Fibroblast of gingiva (primary cell): ENCODE results near the gene CBFA2T3.
A peak's percentile ranks its signal among the peaks of the same experiment; 100 is the strongest.
"Not testable (repeated sequence)": the region's sequence is repeated elsewhere in the genome, so short reads cannot be mapped to it uniquely, and the experiment has no call there.

Experiments
- DNase-seq: peaks from one replicate; pipeline ENCODE4 v3.0.0-alpha.2; 2011; ENCODE audit warnings: low read depth

CBFA2T3 gene

DNA sequence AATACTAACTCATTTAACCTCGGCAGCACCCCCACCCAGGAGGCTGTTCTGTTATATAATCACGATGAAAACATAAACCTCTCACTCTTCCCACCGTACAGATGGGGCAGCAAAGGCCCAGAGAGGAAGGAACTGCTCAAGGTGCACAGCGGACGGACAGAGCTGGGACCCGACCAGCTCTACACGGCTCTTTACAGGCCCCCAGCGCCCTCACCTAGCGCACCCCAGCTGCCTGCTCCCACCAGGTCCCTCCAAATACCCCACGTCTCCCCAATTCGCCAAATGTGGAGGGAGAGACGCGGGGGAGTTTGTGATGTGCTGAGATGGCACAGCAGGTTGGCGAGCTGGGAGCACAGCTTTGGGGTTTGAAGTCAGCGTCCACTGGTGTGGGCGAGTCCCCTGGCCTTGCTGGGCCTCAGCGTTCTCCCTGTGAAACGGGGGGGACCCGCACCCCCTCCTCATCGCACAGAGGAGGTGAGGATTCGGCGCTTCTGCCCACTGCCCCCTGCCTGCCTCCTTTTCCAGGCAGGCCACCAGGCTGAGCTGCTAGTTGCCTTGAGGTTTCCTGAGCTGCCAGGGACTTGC lies 54.1 kb downstream of the CBFA2T3 start:
- DNase-seq, result no peak

GRCh38 chr16:88922114-88922825 lies 54.7 kb downstream of the CBFA2T3 start:
- DNase-seq, result peak; percentile 74

DNA sequence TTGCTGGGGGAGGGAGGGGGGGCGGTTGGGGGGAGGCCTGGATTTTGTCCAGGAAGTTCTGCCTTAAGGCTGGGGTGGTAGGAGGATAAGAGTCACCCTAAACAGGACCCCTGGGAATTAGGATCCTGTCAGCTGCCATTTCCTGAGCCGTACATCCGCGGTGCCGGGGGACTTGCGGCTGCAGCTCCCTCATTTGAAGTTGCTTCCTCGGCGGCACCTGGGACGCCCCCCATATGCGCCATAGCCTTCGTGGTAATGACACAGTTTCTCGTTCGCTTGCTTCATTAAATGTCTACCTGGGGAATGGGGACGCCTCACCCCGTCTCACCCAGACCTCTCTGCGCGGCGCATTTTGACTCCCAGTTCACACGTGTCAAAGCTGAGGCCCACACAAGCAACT lies 55.4 kb downstream of the CBFA2T3 start:
- no peak for DNase-seq

DNA sequence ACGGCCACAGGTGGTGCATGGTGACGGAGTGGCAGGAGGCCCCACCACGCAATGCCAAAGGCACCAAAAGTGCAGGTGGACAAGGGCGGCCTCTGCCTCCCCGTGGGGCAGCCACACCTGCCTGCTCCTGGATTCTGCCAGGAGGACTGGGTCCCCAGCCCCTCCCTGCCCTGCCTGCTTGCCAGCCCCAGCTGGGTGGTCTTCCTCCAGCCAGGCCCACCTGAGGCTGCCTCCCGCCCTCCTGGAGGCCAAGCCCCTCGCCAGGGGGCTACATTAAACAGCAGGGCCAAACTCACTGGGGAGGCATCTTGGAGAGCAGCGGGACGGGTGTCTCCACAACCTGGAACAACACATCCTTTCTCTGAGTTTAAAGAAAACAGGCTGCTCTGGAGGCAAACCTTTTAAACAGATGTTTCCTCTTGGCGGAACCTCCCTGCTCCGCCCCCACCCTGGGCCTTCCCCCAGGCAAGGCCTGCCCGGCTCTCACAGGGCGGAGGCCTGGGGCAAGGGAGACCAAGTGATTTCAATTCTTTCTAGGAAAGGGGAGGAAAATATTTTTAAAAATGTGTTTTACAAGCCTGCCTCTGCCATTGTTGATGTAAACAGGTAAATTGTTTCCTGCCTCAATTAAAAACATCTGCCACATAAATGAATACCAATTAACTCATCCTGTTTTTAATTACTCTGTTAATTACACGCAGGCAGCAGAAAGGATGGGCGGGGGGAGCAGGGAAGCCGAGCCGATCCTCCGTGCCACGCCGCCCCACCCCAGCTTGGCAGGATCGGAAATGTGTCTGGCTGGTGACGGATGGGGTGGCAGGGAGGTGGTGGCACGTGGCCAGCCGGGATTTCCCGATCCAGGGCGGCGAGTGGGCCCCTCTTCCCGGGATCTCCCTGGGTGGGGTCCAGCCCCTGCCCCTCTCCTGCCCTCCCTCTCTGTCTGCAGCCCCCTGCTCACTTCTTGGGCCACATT lies 56.1 kb downstream of the CBFA2T3 start:
- peak; percentile 78 for DNase-seq

DNA sequence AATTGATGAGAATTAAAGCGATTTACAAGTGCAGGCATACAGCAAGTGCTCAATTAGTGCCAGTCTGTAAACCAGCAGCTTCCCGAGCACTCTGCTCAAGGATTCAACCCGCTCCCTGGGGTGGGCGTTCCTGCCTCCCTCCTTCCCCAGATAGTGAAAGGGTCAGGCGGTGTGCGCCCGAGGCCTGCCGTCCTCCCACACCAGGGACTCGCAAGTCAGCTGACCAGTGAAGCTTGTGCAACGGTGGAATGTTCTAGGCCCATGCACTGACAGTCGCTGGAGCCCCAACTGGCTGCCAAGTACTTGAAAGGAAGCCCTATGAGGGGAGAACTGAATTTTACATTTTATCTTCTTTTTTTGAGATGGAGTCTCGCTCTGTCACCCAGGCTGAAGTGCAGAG lies 57.1 kb downstream of the CBFA2T3 start:
- DNase-seq, result no peak

GRCh38 chr16:88918896-88919295 lies 58.1 kb downstream of the CBFA2T3 start:
- not testable (repeated sequence) for DNase-seq

- DNase-seq, result no peak
These were observed 58.9 kb downstream of the CBFA2T3 start for GRCh38 chr16:88917915-88918627.

DNA sequence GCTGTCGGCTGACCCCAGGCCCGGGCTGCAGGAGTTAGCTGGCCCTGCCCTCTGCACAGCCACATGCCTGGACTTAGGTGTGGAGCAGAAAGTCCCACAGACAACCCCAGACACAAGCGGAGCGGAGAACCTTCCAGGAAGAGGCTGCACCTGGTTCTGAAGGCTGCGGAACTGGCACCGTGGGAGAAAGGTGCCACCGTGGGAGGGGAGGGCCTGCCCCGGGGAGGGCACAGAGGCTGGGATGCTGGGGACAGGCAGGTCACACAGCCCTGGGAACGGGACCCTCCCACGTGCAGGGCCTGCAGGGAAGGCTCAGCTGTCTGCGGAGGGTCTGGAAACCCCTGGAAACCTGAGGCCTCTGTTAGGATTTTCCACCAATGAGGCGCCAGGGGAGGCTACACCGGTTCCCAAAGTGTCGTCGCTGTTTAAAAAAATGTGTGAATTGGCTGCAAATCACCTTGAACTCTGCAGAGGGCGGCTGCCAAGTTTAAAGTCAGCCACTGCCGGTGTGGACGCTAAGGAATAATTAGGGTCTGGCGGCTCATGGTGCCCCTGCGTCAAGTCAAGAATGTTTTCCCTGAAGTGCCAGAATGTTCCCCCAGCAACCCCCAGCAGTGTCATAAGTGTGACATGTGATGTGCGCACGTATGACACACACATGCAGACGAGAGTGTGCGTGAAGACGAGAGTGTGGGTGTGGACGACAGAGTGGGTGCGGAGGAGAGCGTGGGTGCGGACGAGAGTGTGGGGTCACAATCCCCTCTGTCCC lies 59.7 kb downstream of the CBFA2T3 start:
- no peak for DNase-seq

- no peak for DNase-seq
These were observed 61.2 kb downstream of the CBFA2T3 start for GRCh38 chr16:88915639-88916327.

DNA sequence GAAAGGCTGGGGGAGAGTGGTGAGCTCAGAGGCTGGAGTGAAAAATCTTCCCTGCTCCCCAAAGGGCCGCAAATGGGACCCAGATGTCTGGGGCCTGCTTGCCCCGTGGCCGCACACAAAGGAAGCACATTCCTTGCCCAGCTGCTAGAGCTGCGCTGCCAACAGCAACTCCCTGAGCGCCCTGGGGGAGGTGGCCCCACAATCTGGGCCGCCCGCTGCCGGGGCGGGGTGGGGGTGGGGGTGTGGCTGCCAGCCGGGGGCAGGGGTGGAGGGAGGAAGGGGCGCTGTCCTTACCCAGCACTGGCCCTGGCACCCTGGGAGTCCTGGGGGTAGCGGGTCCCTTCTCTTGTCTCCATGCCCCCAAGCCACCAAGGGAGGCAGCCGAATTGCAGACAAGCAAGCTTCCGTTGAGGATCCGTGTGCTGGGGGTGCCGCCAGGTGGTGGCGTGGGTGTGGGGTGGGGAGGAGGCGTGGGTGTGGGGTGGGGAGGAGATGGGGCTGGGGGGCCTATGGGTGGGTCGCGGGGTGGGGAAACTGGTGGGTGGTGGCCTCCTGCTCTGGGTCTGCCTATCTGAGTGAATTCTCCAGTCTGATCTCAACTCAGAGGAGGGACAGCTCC lies 62.1 kb downstream of the CBFA2T3 start:
- DNase-seq, result peak; percentile 88

GRCh38 chr16:88913870-88914269 lies 63.1 kb downstream of the CBFA2T3 start:
- DNase-seq, result no peak

- no peak for DNase-seq
These were observed 63.9 kb downstream of the CBFA2T3 start for GRCh38 chr16:88913001-88913612.

- no peak for DNase-seq
These were observed 64.5 kb downstream of the CBFA2T3 start for GRCh38 chr16:88912556-88912955.

DNA sequence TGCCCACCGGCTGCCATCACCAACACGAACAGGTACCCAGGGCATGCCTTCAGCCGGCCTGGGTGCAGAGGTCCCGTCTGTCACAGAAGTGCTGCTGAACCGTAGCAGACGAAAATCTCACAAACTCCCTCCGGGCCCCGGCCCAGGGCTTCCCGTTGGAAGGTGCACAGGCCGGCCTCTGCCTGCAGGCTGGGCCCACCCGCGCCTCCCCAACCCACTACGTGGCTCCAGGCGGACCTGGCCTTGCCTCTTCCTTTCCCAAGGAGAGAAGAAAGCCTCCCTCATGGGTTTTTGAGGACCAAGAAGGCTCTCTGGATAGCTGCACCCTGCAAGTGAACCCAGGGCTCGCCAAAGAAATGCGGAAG lies 65.1 kb downstream of the CBFA2T3 start:
- DNase-seq, result no peak

DNA sequence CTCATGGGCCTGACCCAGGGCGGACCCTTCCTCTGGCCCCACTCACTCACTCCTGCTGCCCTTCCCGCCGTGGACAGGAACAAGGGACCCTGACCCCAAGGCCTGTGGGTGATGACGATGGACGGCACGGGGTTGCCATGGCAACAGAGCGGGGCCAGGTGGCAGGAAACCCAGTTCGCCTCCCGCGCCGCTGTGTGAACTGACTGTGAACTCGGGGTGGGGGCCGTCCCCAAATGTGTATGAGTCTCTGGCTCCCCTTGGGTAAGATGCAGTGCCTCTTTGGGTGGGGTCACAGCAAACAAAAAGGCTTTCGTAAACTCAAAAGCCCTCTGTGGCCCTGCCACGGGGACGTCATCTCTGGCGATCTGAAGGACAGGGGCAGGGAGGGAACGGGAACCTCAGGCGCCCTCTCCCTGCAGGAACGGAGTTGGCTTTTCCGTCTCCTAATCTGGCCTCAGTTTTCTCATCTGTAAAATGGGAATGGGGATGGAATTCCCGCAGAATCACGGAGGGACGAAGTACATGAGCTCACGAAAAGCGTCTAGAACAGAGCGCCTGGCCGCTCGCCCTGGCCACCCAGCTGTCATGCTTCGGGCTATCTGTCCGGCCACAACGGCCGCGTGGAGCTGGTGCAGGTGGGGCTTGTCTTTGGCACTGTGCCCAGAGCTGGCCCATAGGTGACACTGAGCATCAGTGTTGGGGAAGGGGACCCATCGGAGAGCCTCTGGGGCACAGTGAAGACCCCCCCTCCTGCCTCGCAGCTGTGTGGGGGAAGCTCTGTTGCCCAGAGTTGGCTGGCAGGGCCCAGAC lies 65.7 kb downstream of the CBFA2T3 start:
- DNase-seq, result no peak

DNA sequence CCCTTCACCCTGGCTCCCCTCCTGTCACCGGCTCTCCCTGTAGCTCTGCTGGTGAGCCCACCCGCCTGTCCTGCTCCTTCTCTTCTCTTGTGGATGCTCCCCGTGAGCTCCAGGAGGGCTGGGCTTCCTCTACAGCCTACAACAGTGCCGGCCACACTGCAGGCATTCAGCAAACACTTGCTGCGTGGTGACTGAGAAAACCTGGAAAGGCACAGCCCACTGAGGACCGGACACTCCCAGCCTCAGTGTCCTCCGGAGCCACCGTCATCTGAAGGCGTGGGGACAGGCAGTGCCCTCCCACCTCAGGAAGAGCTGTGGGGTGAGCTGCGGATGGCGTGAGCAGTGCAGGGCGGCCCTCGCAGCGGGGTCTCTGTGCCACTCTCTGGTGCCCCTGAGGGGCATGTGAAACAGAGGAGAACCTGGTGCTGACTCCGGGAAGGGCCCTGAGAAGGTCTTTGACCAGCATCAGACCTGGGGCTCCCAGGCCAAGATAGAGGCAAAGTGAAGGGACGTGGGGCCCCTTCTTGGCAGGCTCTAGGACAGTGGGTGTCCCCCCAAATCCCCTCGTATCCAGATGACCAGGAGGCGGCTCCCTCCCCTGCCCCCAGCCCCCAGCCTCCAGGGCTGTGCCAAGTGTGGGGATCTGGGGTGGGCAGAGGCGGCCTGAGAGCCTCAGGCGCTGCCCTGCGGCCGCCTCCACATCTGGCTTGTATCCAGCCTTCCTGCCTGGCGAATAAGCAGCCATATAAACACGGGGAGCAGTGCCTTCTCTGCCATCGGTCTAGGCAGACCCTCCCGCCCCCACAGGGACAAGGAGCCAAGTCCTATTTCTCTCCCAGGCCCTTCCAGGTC lies 66.5 kb downstream of the CBFA2T3 start:
- no peak for DNase-seq

DNA sequence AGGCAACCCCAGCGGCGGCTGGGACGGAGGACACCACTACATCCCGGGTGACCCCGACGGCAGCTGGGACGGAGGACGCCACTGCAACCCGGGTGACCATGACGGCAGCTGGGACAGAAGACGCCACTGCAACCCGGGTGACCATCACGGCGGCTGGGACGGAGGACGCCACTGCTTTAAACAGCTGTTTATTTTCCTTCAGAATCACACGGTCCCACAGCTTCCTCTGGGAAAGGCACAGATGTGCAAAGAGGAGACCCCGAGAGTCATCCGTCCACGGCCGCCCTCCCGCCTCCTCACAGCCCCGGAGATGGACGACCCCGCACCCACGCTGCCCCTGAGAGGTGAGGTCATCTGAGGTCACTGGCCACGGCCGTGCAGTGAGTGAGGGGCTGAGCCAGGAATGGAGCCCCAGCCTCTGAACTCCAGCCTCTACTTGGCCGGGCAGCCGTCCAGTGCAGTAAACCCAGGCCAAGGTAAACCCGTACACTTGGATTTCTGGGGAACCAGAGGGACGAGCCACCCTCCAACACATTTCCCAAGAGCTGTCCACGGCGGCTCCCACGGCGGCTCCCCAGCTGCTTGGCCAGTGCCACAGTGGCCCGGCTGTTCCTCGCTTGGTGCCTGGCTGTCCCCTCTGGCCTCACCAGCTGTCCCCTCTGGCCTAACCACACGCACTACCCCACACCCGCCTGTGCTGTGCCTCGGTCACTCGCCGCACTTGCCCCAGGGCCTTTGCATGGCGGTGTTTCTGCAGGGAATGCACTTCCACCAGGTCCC lies 67.4 kb downstream of the CBFA2T3 start:
- DNase-seq, result no peak
